HG03045 (cell line): ENCODE measurements around the gene STMP1.
"Not testable (repeated sequence)": the region's sequence is repeated elsewhere in the genome, so short reads cannot be mapped to it uniquely, and the experiment has no call there.

Experiments
- ATAC-seq: cut with Tn5 transposase; IDR thresholded peaks from one replicate; pipeline ENCODE4 v1.9.1; 2021; ENCODE audit warnings: mild to moderate bottlenecking, moderate library complexity; ENCODE audit not compliant: unreplicated experiment

The STMP1 gene

GRCh38 chr7:135664046-135664589 lies 1.8 kb downstream of the STMP1 start:
- no peak for ATAC-seq

- ATAC-seq, result no peak
Measured at GRCh38 chr7:135665042-135665441, 2.7 kb downstream of the STMP1 start.

- ATAC-seq, result no peak
Measured at GRCh38 chr7:135666156-135666555, 3.8 kb downstream of the STMP1 start.

GRCh38 chr7:135666846-135667245 lies 4.5 kb downstream of the STMP1 start:
- ATAC-seq, result no peak

- not testable (repeated sequence) for ATAC-seq
Measured at GRCh38 chr7:135667626-135668025, 5.3 kb downstream of the STMP1 start.

- ATAC-seq, result not testable (repeated sequence)
Measured at GRCh38 chr7:135668852-135669395, 6.6 kb downstream of the STMP1 start.

- no peak for ATAC-seq
Measured at GRCh38 chr7:135669774-135670173, 7.5 kb downstream of the STMP1 start.

GRCh38 chr7:135670179-135670578 lies 7.9 kb downstream of the STMP1 start:
- no peak for ATAC-seq

GRCh38 chr7:135672560-135673359 lies 10.4 kb downstream of the STMP1 start:
- no peak for ATAC-seq

- no peak for ATAC-seq
Measured at GRCh38 chr7:135673360-135673706, 11.0 kb downstream of the STMP1 start.

- ATAC-seq, result no peak
Measured at GRCh38 chr7:135678612-135679575, 16.6 kb downstream of the STMP1 start.

GRCh38 chr7:135681762-135682161 lies 19.4 kb downstream of the STMP1 start:
- no peak for ATAC-seq

- ATAC-seq, result no peak
Measured at GRCh38 chr7:135682191-135682590, 19.9 kb downstream of the STMP1 start.

- no peak for ATAC-seq
Measured at GRCh38 chr7:135683609-135684008, 21.3 kb downstream of the STMP1 start.

- no peak for ATAC-seq
Measured at GRCh38 chr7:135684136-135684535, 21.8 kb downstream of the STMP1 start.

GRCh38 chr7:135684699-135685098 lies 22.4 kb downstream of the STMP1 start:
- no peak for ATAC-seq

GRCh38 chr7:135685306-135686084 lies 23.2 kb downstream of the STMP1 start:
- ATAC-seq, result no peak

GRCh38 chr7:135687466-135687865 lies 25.2 kb downstream of the STMP1 start:
- no peak for ATAC-seq

- ATAC-seq, result no peak
Measured at GRCh38 chr7:135690566-135690965, 28.3 kb downstream of the STMP1 start.

- ATAC-seq, result no peak
Measured at GRCh38 chr7:135692055-135692454, 29.7 kb downstream of the STMP1 start.
